GM23248 (cell line): ENCODE results near the gene CASTOR1. TPM values are rescaled to one million over a fixed set of nuclear protein-coding genes. Genes with fewer than 3 reads are reported as not detected.

Source experiments
- DNase-seq: peaks from one replicate; pipeline ENCODE4 v3.0.0-alpha.2; 2015
- H2AFZ ChIP-seq: fragments of 200-600 bp; sonication (generic); 2 replicates; pipeline ENCODE4 v1.6.1; 2016; ENCODE audit warnings: antibody characterized with exemption
- H3F3A ChIP-seq: fragments of 200-600 bp; sonication (generic); 2 replicates; pipeline ENCODE4 v1.6.1; 2016; ENCODE audit warnings: mild to moderate bottlenecking, antibody characterized with exemption, mixed run types; ENCODE audit not compliant: insufficient read depth
- H3K27ac ChIP-seq: fragments of 200-600 bp; sonication (generic); 2 replicates; pipeline ENCODE4 v1.5.1; 2016; ENCODE audit warnings: mild to moderate bottlenecking
- H3K27me3 ChIP-seq: fragments of 200-600 bp; sonication (generic); replicated peaks from 2 replicates; pipeline ENCODE4 v1.6.1; 2016; ENCODE audit warnings: mild to moderate bottlenecking; ENCODE audit not compliant: insufficient read depth
- H3K36me3 ChIP-seq: fragments of 200-600 bp; sonication (generic); 2 replicates; pipeline ENCODE4 v1.6.1; 2016; ENCODE audit warnings: low read depth, mild to moderate bottlenecking
- H3K4me1 ChIP-seq: fragments of 200-600 bp; sonication (generic); 2 replicates; pipeline ENCODE4 v1.6.1; 2016; ENCODE audit warnings: mild to moderate bottlenecking; ENCODE audit not compliant: insufficient read depth
- H3K4me2 ChIP-seq: fragments of 200-600 bp; sonication (generic); one replicate; pipeline ENCODE4 v1.6.1; 2016; ENCODE audit warnings: mild to moderate bottlenecking; ENCODE audit not compliant: unreplicated experiment
- H3K4me3 ChIP-seq: fragments of 200-600 bp; sonication (generic); 2 replicates; pipeline ENCODE4 v1.5.1; 2016; ENCODE audit warnings: mild to moderate bottlenecking
- H3K79me2 ChIP-seq: fragments of 200-600 bp; sonication (generic); 2 replicates; pipeline ENCODE4 v1.6.1; 2016; ENCODE audit warnings: mild to moderate bottlenecking; ENCODE audit not compliant: insufficient read depth
- H3K9ac ChIP-seq: fragments of 200-600 bp; sonication (generic); 2 replicates; pipeline ENCODE4 v1.6.1; 2016; ENCODE audit warnings: mild to moderate bottlenecking
- H3K9me2 ChIP-seq: fragments of 200-600 bp; sonication (generic); 2 replicates; pipeline ENCODE4 v1.6.1; 2016; ENCODE audit warnings: mixed run types, mild to moderate bottlenecking, moderate library complexity; ENCODE audit not compliant: insufficient read depth
- H3K9me3 ChIP-seq: fragments of 200-600 bp; sonication (generic); one replicate; pipeline ENCODE4 v1.6.1; 2017; ENCODE audit warnings: low read depth
- H4K20me1 ChIP-seq: fragments of 200-600 bp; sonication (generic); 2 replicates; pipeline ENCODE4 v1.6.0; 2016; ENCODE audit not compliant: insufficient read depth
- EZH2 ChIP-seq: fragments of 200-600 bp; sonication (generic); IDR thresholded peaks from 2 replicates; pipeline ENCODE4 v1.6.1; 2018; ENCODE audit warnings: antibody characterized with exemption, mild to moderate bottlenecking; ENCODE audit not compliant: insufficient read depth, poor library complexity, severe bottlenecking
- EZH2phosphoT487 ChIP-seq: fragments of 200-600 bp; sonication (generic); IDR thresholded peaks from 2 replicates; pipeline ENCODE4 v1.6.1; 2018; ENCODE audit warnings: antibody characterized with exemption, moderate library complexity, mild to moderate bottlenecking, low read depth; ENCODE audit not compliant: insufficient read depth
- WGBS, 2 experiments: methylation state at CpG; one replicate each; pipeline ENCODE4 v1.1.6; 2015 to 2017; ENCODE audit warnings: low lambda C conversion rate in 2 of 2, low coverage in 1 of 2; ENCODE audit errors: missing lambda C conversion rate in 2 of 2; 5-methylcytosine and 5-hydroxymethylcytosine counted together
- in situ Hi-C: fragments of 300-500 bp; cut with MboI; formaldehyde crosslinking; loops from 2 replicates; pipeline ENCODE4 v1.15.0; 2020
- polyA plus RNA-seq: library from polyadenylated mRNA; unstranded; fragments of >200 nt; fragmentation: Nextera tagmentation; extraction: Ambion mirVana; gene quantifications from 2 replicates; pipeline ENCODE4 v1.2.1, GENCODE V29; 2016
- total RNA-seq: library from RNA; depleted of rRNA; stranded (reverse); fragments of >200 nt; shearing (Covaris generic); gene quantifications from 2 replicates; pipeline ENCODE4 v1.2.3, GENCODE V29; 2014

CASTOR1 gene
- total and polyA plus RNA-seq, 2 experiments from 2014 or later: 8.7 to 13.4 TPM

- peaks cover 18% of the 10 kb centered on the region for H3K4me1 ChIP-seq
- TF ChIP-seq EZH2phosphoT487: no peak
- no peak for TF ChIP-seq EZH2
- no peaks in the 10 kb centered on the region for H3K9me3 ChIP-seq
- in situ Hi-C loops: no loop called here
- WGBS, 2 experiments: 1 to 2% methylated on average over 33 to 57 of the region's 69 CpGs
- H3K9me2 ChIP-seq: no peaks in the 10 kb centered on the region
- peak within 1 kb of the TSS; percentile 74 for H2AFZ ChIP-seq
- peak within 1 kb of the TSS; percentile 91 for H3K9ac ChIP-seq
- no peaks in the 10 kb centered on the region for H4K20me1 ChIP-seq
- peak within 1 kb of the TSS; percentile 79 for H3K27ac ChIP-seq
- H3F3A ChIP-seq: peaks cover 34% of the 10 kb centered on the region
- DNase-seq: peak; percentile 97
- H3K4me3 ChIP-seq: peak within 1 kb of the TSS; percentile 79
- H3K27me3 ChIP-seq: no peaks in the 10 kb centered on the region
- H3K36me3 ChIP-seq: no peaks in the 10 kb centered on the region
- peak within 1 kb of the TSS; percentile 94 for H3K4me2 ChIP-seq
- peaks cover 36% of the 10 kb centered on the region for H3K79me2 ChIP-seq
These were observed 37.5 kb upstream of the CASTOR1 start, which contains the start of gene TBC1D10A for GRCh38 chr22:30326706-30327362. Gene TBC1D10A, minus strand, starts transcription at chr22:30326941. Its CDS starts 60 bp downstream, at chr22:30326881.

- peaks cover 41% of the 10 kb centered on the region for H3K79me2 ChIP-seq
- in situ Hi-C loops: no loop called here
- no peaks in the 10 kb centered on the region for H3K9me3 ChIP-seq
- peak overlapping the region; percentile 79 for H3K4me3 ChIP-seq
- H3K4me2 ChIP-seq: peak overlapping the region; percentile 94
- no peaks in the 10 kb centered on the region for H3K9me2 ChIP-seq
- peak overlapping the region; percentile 79 for H3K27ac ChIP-seq
- H3K36me3 ChIP-seq: no peaks in the 10 kb centered on the region
- TF ChIP-seq EZH2phosphoT487 (no peak), EZH2 (no peak)
- H2AFZ ChIP-seq: peak overlapping the region; percentile 53; the same call in 1 of the 2 replicates
- peaks cover 18% of the 10 kb centered on the region for H3K4me1 ChIP-seq
- peaks cover 28% of the 10 kb centered on the region for H3F3A ChIP-seq
- DNase-seq: peak; percentile 56
- no peaks in the 10 kb centered on the region for H4K20me1 ChIP-seq
- H3K9ac ChIP-seq: peak overlapping the region; percentile 91
- 1% methylated on average over 34 of the region's 34 CpGs; no CpG with 5 or more reads in 1 of the 2 experiments for WGBS, 2 experiments
- no peaks in the 10 kb centered on the region for H3K27me3 ChIP-seq
These were observed 37.0 kb upstream of the CASTOR1 start for GRCh38 chr22:30326255-30326705.

- Histone ChIP-seq H3K4me2 (peak overlapping the region; percentile 94), H3K9ac (peak overlapping the region; percentile 91), H3K27me3 (no peaks in the 10 kb centered on the region), H3K9me3 (no peaks in the 10 kb centered on the region), H3K36me3 (no peaks in the 10 kb centered on the region), H4K20me1 (no peaks in the 10 kb centered on the region), H3K4me1 (peaks cover 18% of the 10 kb centered on the region), H3K9me2 (no peaks in the 10 kb centered on the region), H3F3A (peaks cover 27% of the 10 kb centered on the region), H2AFZ (no peak overlapping the region), H3K27ac (peak overlapping the region; percentile 79), H3K4me3 (peak overlapping the region; percentile 79), H3K79me2 (peaks cover 46% of the 10 kb centered on the region)
- TF ChIP-seq EZH2phosphoT487 (no peak), EZH2 (no peak)
- WGBS, 2 experiments: 10% methylated on average over 11 to 14 of the region's 14 CpGs
- in situ Hi-C loops: no loop called here
- DNase-seq: peak; percentile 27
These were observed 36.5 kb upstream of the CASTOR1 start for GRCh38 chr22:30325724-30326254.

- peak overlapping the region; percentile 91 for H3K9ac ChIP-seq
- peak overlapping the region; percentile 79 for H3K4me3 ChIP-seq
- peaks cover 18% of the 10 kb centered on the region for H3K4me1 ChIP-seq
- H4K20me1 ChIP-seq: no peaks in the 10 kb centered on the region
- H3K9me3 ChIP-seq: no peaks in the 10 kb centered on the region
- H3K27ac ChIP-seq: peak overlapping the region; percentile 79
- in situ Hi-C loops: no loop called here
- no peaks in the 10 kb centered on the region for H3K27me3 ChIP-seq
- WGBS, 2 experiments: 4% methylated on average over 5 of the region's 5 CpGs
- H3K79me2 ChIP-seq: peaks cover 52% of the 10 kb centered on the region
- H2AFZ ChIP-seq: no peak overlapping the region
- peak; percentile 94 for DNase-seq
- H3K36me3 ChIP-seq: no peaks in the 10 kb centered on the region
- H3F3A ChIP-seq: peaks cover 27% of the 10 kb centered on the region
- no peak for TF ChIP-seq EZH2phosphoT487
- TF ChIP-seq EZH2: no peak
- H3K9me2 ChIP-seq: no peaks in the 10 kb centered on the region
- H3K4me2 ChIP-seq: peak overlapping the region; percentile 94
These were observed 35.9 kb upstream of the CASTOR1 start for GRCh38 chr22:30325065-30325720.
